GM19023 (cell line): ENCODE data around the gene PCP2.

Source experiments
- ATAC-seq: cut with Tn5 transposase; IDR thresholded peaks from one replicate; pipeline ENCODE4 v1.9.1; 2021; ENCODE audit warnings: mild to moderate bottlenecking, moderate library complexity; ENCODE audit not compliant: unreplicated experiment

PCP2 gene

GRCh38 chr19:7620442-7621412 lies 12.8 kb downstream of the PCP2 start:
- no peak for ATAC-seq

GRCh38 chr19:7619671-7620441 lies 13.7 kb downstream of the PCP2 start:
- ATAC-seq = no peak

- ATAC-seq = no peak
These were observed 14.6 kb downstream of the PCP2 start for GRCh38 chr19:7618771-7619510.

- no peak for ATAC-seq
These were observed 15.2 kb downstream of the PCP2 start for GRCh38 chr19:7618348-7618747.

GRCh38 chr19:7617735-7618134 lies 15.8 kb downstream of the PCP2 start:
- no peak for ATAC-seq

GRCh38 chr19:7617172-7617571 lies 16.3 kb downstream of the PCP2 start:
- no peak for ATAC-seq

- no peak for ATAC-seq
These were observed 18.4 kb downstream of the PCP2 start for GRCh38 chr19:7614859-7615741.

GRCh38 chr19:7612282-7613274 lies 20.9 kb downstream of the PCP2 start:
- no peak for ATAC-seq

GRCh38 chr19:7611541-7612279 lies 21.8 kb downstream of the PCP2 start:
- ATAC-seq = no peak

- ATAC-seq = no peak
These were observed 22.9 kb downstream of the PCP2 start for GRCh38 chr19:7610491-7611240.

GRCh38 chr19:7607874-7608560 lies 25.5 kb downstream of the PCP2 start:
- no peak for ATAC-seq

- no peak for ATAC-seq
These were observed 26.2 kb downstream of the PCP2 start for GRCh38 chr19:7607212-7607873.

- ATAC-seq = no peak
These were observed 27.2 kb downstream of the PCP2 start for GRCh38 chr19:7606289-7606688.

- ATAC-seq = no peak
These were observed 27.9 kb downstream of the PCP2 start for GRCh38 chr19:7605490-7606222.

- ATAC-seq = no peak
These were observed 29.6 kb downstream of the PCP2 start for GRCh38 chr19:7603919-7604318.
